Neural progenitor cell (in vitro differentiated cells): ENCODE data around the gene LPO. TPM values are rescaled to one million over a fixed set of nuclear protein-coding genes. Genes with fewer than 3 reads are reported as not detected.

Source experiments
- DNase-seq: peaks from one replicate; pipeline ENCODE4 v3.0.0-alpha.2; 2016; ENCODE audit warnings: low spot score
- H2AFZ ChIP-seq: fragments of 200-600 bp; sonication (generic); replicated peaks from 2 replicates; pipeline ENCODE4 v1.6.1; 2016; ENCODE audit warnings: antibody characterized with exemption
- H3F3A ChIP-seq: fragments of 200-600 bp; sonication (generic); 2 replicates; pipeline ENCODE4 v1.6.1; 2016; ENCODE audit warnings: antibody characterized with exemption, low read depth
- H3K27ac ChIP-seq: fragments of 200-600 bp; sonication (generic); 2 replicates; pipeline ENCODE4 v1.5.1; 2016; ENCODE audit warnings: mild to moderate bottlenecking
- H3K27me3 ChIP-seq: fragments of 200-600 bp; sonication (generic); 2 replicates; pipeline ENCODE4 v1.6.1; 2016; ENCODE audit warnings: mild to moderate bottlenecking, moderate library complexity
- H3K36me3 ChIP-seq: fragments of 200-600 bp; sonication (generic); 2 replicates; pipeline ENCODE4 v1.5.1; 2016
- H3K4me1 ChIP-seq: fragments of 200-600 bp; sonication (generic); 2 replicates; pipeline ENCODE4 v1.6.1; 2016; ENCODE audit warnings: mixed run types
- H3K4me2 ChIP-seq: fragments of 200-600 bp; sonication (generic); 2 replicates; pipeline ENCODE4 v1.6.1; 2016
- H3K4me3 ChIP-seq: fragments of 200-600 bp; sonication (generic); 2 replicates; pipeline ENCODE4 v1.5.1; 2016
- H3K79me2 ChIP-seq: fragments of 200-600 bp; sonication (generic); 2 replicates; pipeline ENCODE4 v1.6.1; 2016; ENCODE audit warnings: low read depth
- H3K9ac ChIP-seq: fragments of 200-600 bp; sonication (generic); 2 replicates; pipeline ENCODE4 v1.6.1; 2016
- H3K9me3 ChIP-seq: fragments of 200-600 bp; sonication (generic); 2 replicates; pipeline ENCODE4 v1.5.1; 2016; ENCODE audit warnings: low read depth
- H4K20me1 ChIP-seq: fragments of 200-600 bp; sonication (generic); 2 replicates; pipeline ENCODE4 v1.6.1; 2016; ENCODE audit warnings: low read depth
- H3K27ac Mint-ChIP-seq: 3 replicates; pipeline ENCODE4 v1.8.0; 2021; ENCODE audit warnings: mixed read lengths
- H3K27me3 Mint-ChIP-seq: 2 replicates; pipeline ENCODE4 v1.8.0; 2022; ENCODE audit warnings: low read depth, mild to moderate bottlenecking, inconsistent platforms, moderate library complexity, mixed read lengths; ENCODE audit not compliant: insufficient read depth
- H3K36me3 Mint-ChIP-seq: 3 replicates; pipeline ENCODE4 v1.8.0; 2021; ENCODE audit warnings: mixed read lengths
- H3K4me1 Mint-ChIP-seq: 3 replicates; pipeline ENCODE4 v1.8.0; 2021; ENCODE audit warnings: mixed read lengths
- H3K4me3 Mint-ChIP-seq: 3 replicates; pipeline ENCODE4 v1.8.0; 2021; ENCODE audit warnings: mild to moderate bottlenecking, moderate library complexity, mixed read lengths
- H3K9me3 Mint-ChIP-seq: 3 replicates; pipeline ENCODE4 v1.8.0; 2020; ENCODE audit warnings: mixed read lengths
- CTCF ChIP-seq: fragments of 200-600 bp; sonication (generic); IDR thresholded peaks from 2 replicates; pipeline ENCODE4 v1.5.1; 2017; ENCODE audit warnings: antibody characterized with exemption, mild to moderate bottlenecking
- EZH2 ChIP-seq: fragments of 200-600 bp; sonication (generic); IDR thresholded peaks from 2 replicates; pipeline ENCODE4 v1.6.1; 2017; ENCODE audit warnings: antibody characterized with exemption, mild to moderate bottlenecking, moderate library complexity
- EZH2phosphoT487 ChIP-seq: fragments of 200-600 bp; sonication (generic); IDR thresholded peaks from 2 replicates; pipeline ENCODE4 v1.6.1; 2017; ENCODE audit warnings: antibody characterized with exemption
- total RNA-seq: library from RNA; depleted of rRNA; stranded (reverse); fragments of >200 nt; gene quantifications from 2 replicates; pipeline ENCODE4 v1.2.3, GENCODE V29; 2015; ENCODE audit warnings: low replicate concordance

LPO gene
- total RNA-seq, 1 donor from 2014 or later: not detected

DNA sequence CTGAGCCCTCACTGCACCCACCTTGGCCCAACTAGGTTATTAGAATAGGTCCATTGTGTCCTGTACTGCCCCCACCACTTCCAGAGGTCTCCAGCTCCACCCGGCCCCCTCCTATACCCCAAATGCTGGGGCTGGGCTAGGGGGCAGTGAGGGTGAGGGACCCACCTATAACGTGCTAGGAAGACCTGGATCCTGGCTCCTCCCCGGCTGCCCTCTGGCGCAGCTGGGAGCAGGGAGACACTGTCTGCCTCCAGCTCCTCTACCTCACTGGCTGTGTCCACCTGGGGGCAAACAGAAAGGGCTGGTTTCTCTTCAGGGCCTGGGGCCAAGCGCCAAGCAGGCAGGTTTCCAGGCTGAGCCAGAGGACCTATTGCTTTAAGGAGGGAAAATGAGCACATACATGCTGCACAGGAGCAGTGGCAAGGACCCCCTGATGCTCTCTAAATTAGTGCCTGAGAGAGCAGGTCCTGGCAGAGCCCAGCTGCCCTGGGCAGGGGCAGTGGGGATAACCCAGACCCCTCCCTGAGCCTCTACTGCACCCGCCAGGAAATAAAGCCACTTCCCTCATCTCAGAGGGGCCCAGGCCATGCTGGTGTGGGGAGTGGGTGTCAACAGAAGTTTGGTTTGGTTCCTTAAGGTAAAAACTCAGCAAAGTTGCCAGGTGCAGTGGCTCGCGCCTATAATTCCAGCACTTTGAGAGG lies 78.0 kb downstream of the LPO start:
- Histone ChIP-seq H3K27me3 (no peaks in the 10 kb centered on the region), H3K4me1 (no peaks in the 10 kb centered on the region), H3K4me3 (no peak overlapping the region), H2AFZ (no peak overlapping the region), H3K79me2 (no peaks in the 10 kb centered on the region), H3K4me2 (no peak overlapping the region), H4K20me1 (no peaks in the 10 kb centered on the region), H3K9me3 (no peaks in the 10 kb centered on the region), H3K9ac (no peak overlapping the region), H3K36me3 (no peaks in the 10 kb centered on the region), H3F3A (no peaks in the 10 kb centered on the region), H3K27ac (no peak overlapping the region)
- TF ChIP-seq EZH2 (no peak), EZH2phosphoT487 (no peak), CTCF (no peak)
- Mint-ChIP-seq H3K27ac (no peak overlapping the region), H3K4me1 (peaks cover 29% of the 10 kb centered on the region), H3K9me3 (no peaks in the 10 kb centered on the region), H3K36me3 (peaks cover 5% of the 10 kb centered on the region), H3K4me3 (no peak overlapping the region), H3K27me3 (peaks cover 22% of the 10 kb centered on the region)
- no peak for DNase-seq

DNA sequence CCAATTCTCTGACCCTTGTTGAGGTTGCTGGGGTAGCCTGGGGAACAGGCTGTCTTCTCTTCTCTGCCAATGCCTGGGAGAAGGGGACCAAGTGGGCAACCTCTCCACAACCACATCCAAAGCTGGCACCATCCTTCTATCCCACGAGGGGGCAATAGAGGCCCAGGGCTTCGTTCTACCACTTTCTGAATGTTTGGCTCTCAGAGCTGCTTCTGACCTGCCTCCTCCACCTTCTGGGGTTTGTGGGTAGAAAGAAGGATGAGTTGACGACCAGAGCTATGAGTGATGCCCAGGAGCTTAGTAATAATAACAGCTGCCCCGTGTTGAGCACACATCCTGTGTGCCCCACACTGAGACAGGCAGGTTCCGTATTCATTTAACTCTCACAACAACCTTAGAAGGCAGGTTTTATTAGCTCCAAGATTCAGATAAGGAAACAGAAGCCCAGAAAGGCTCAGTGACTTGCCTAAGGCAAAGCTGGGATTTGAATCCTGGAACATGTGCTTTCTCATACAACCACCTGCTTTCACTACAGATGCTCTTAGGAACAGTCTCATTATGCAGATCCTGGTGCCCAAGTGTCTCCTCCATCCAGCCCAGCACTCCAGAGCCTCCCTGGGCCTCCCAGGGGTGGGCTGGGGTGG lies 79.2 kb downstream of the LPO start:
- no peak overlapping the region for H3K27ac Mint-ChIP-seq
- H2AFZ ChIP-seq: no peak overlapping the region
- H3K27me3 ChIP-seq: no peaks in the 10 kb centered on the region
- DNase-seq: peak; percentile 70
- H3K9me3 Mint-ChIP-seq: no peaks in the 10 kb centered on the region
- H3K9me3 ChIP-seq: no peaks in the 10 kb centered on the region
- no peak overlapping the region for H3K9ac ChIP-seq
- peaks cover 27% of the 10 kb centered on the region for H3K4me1 Mint-ChIP-seq
- H3K36me3 ChIP-seq: no peaks in the 10 kb centered on the region
- no peak overlapping the region for H3K27ac ChIP-seq
- no peaks in the 10 kb centered on the region for H3K4me1 ChIP-seq
- TF ChIP-seq CTCF (peak; percentile 74), EZH2phosphoT487 (no peak), EZH2 (no peak)
- no peak overlapping the region for H3K4me2 ChIP-seq
- no peaks in the 10 kb centered on the region for H3F3A ChIP-seq
- no peaks in the 10 kb centered on the region for H3K79me2 ChIP-seq
- H3K4me3 Mint-ChIP-seq: no peak overlapping the region
- no peaks in the 10 kb centered on the region for H4K20me1 ChIP-seq
- H3K36me3 Mint-ChIP-seq: peaks cover 9% of the 10 kb centered on the region
- peaks cover 22% of the 10 kb centered on the region for H3K27me3 Mint-ChIP-seq
- no peak overlapping the region for H3K4me3 ChIP-seq

DNA sequence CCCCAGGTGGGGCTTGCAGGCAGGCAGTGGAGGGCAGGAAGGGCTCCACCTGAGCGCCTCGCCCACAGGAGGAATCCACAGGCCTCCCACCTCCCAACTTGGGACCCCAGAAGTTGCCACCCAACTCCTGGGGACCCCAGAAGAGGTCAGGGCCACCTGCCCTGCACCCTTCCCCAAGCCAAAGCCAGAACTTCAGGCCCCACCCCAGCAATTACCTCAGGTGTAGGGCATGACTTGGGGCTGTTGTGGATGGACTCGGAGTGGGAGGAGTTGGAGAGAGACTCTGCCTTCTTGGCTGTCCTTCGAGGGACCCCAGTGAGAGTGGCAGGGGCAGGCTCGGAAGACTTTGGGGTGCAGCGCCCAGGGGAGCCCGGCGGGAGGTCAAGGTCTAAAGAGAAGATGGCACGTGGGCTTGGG lies 79.7 kb downstream of the LPO start:
- H3K4me3 Mint-ChIP-seq: no peak overlapping the region
- H3K4me1 ChIP-seq: no peaks in the 10 kb centered on the region

More for the DNA sequence above, 79.7 kb downstream of the LPO start:
- Mint-ChIP-seq H3K27ac (no peak overlapping the region), H3K4me1 (peaks cover 23% of the 10 kb centered on the region), H3K27me3 (peaks cover 19% of the 10 kb centered on the region), H3K9me3 (no peaks in the 10 kb centered on the region), H3K36me3 (peaks cover 9% of the 10 kb centered on the region)
- no peak for TF ChIP-seq CTCF
- TF ChIP-seq EZH2: no peak
- no peak for TF ChIP-seq EZH2phosphoT487
- Histone ChIP-seq H3K9ac (no peak overlapping the region), H3K27me3 (no peaks in the 10 kb centered on the region), H3K36me3 (no peaks in the 10 kb centered on the region), H2AFZ (no peak overlapping the region), H3K4me2 (no peak overlapping the region), H4K20me1 (no peaks in the 10 kb centered on the region), H3F3A (no peaks in the 10 kb centered on the region), H3K4me3 (no peak overlapping the region), H3K9me3 (no peaks in the 10 kb centered on the region), H3K79me2 (no peaks in the 10 kb centered on the region), H3K27ac (no peak overlapping the region)
- DNase-seq: no peak

Other genes starting within 250 kb of the LPO start
- gene SRSF1, start 231.3 kb upstream of the LPO start, total RNA-seq: 436 and 556 TPM in 2 replicates
- gene DYNLL2, start 155.2 kb upstream of the LPO start, total RNA-seq: 46.8 and 52.6 TPM in 2 replicates
- 0.13 and 0.37 TPM in 2 replicates for gene OR4D1, start 90.2 kb upstream of the LPO start, total RNA-seq
- not detected in 2 replicates for gene OR4D2, start 71.6 kb upstream of the LPO start, total RNA-seq
- not detected in 2 replicates for gene EPX, start 45.9 kb upstream of the LPO start, total RNA-seq
- 25.8 and 30.0 TPM in 2 replicates for gene MKS1, start 19.3 kb upstream of the LPO start, total RNA-seq
- gene MPO, start 42.4 kb downstream of the LPO start, total RNA-seq: not detected in 2 replicates
- gene TSPOAP1, start 90.2 kb downstream of the LPO start, total RNA-seq: 13.8 and 48.7 TPM in 2 replicates
- 60.2 and 103 TPM in 2 replicates for gene SUPT4H1, start 113.6 kb downstream of the LPO start, total RNA-seq
- 0.50 TPM in 1 of 2 replicates, not detected in the other for gene RNF43, start 178.9 kb downstream of the LPO start, total RNA-seq
- gene HSF5, start 249.8 kb downstream of the LPO start, total RNA-seq: 0.03 TPM in 1 of 2 replicates, not detected in the other